HTR-8/SVneo (cell line): ENCODE measurements around the gene PRKCA.
A peak's percentile ranks its signal among the peaks of the same experiment; 100 is the strongest.
"Not testable (repeated sequence)": the region's sequence is repeated elsewhere in the genome, so short reads cannot be mapped to it uniquely, and the experiment has no call there.

Experiments used
- DNase-seq: peaks from one replicate; pipeline ENCODE4 v3.0.0; 2011; ENCODE audit warnings: low spot score, mixed read lengths; ENCODE audit not compliant: insufficient read length
- FAIRE-seq: peaks from 2 replicates; lab custom pipeline; 2011; peaks lifted over from hg19 to GRCh38; lab: Jason Lieb, UNC

PRKCA gene

DNA sequence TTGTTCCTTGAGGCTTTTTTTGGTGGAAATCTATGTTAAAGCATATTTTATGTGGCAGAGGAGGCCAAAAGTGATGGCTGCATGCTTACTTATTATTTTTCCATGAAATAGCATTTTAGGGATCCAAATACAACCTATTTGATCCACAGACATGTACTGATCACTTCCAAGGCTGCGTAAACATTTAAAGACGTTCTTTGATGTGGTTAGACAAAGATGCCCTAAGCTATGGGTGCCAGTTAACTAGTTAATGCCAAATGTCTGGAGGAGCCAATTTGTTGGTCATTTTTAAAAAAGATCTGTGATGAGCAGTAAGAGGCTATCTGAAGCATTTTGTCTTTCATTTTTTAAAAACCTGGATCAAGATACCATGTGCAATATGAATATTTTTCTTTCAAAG, 17.3 kb upstream of the PRKCA start:
- DNase-seq (no peak), FAIRE-seq (no peak)

- no peak for DNase-seq
- peak; percentile 23 for FAIRE-seq
Measured at GRCh38 chr17:66287911-66288310, 14.5 kb upstream of the PRKCA start.

GRCh38 chr17:66290101-66290722, 12.2 kb upstream of the PRKCA start:
- peak; percentile 51 for DNase-seq
- FAIRE-seq, result no peak

DNA sequence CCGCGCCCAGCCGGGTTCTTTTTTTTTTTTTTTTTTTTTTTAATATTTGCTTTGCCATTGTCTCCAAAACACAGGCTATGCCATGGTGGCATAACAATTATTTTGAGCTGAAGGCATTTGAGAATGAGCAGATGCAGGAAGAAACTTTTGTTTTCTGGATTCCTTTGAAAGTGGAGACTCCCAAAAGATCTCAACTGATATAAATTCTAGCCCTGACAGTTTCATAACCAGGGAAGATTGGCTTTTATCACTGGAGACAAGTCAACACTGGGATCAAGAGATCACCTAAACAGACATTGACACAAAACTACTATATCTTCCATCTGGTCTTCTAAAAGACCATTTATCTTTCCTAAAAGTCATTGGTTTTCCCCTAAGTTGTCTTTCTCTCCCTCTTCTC, 10.1 kb upstream of the PRKCA start:
- FAIRE-seq (no peak), DNase-seq (no peak)

GRCh38 chr17:66296289-66296725, 6.1 kb upstream of the PRKCA start:
- DNase-seq (no peak), FAIRE-seq (no peak)

DNA sequence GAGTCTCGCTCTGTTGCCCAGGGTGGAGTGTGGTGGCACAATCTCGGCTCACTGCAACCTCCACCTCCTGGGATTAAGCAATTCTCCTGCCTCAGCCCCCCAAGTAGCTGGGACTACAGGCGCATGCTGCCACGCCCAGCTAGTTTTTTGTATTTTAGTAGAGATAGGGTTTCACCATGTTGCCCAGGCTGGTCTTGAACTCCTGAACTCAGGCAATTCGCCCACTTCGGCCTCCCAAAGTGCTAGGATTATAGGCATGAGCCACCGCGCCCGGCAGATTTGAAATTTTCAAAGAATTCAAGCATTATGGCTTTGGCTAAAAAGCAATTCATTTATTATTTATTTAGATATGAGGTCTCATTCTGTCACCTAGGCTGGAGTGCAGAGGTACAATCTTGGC, 5.0 kb upstream of the PRKCA start:
- not testable (repeated sequence) for DNase-seq, FAIRE-seq

DNA sequence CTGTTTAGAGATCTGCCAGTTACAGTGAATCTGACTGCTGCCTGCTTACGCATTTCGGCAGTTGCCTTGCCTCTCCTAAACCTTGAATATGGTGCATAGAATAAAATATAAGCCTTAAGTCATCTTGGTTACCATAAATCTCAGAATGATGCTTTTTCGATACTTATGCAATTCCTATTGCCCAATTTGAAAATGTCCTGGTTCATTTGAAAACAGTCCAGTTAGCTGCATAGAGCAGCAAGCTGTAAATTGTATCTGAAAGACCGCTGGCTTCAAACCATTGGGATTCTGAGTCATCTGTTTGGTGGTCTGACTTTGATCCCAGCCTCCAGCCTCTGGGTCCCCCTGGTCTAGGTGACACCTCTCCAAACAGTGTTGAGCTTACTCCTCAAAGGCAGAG, 2.7 kb upstream of the PRKCA start:
- FAIRE-seq, result no peak

GRCh38 chr17:66300956-66301355, 1.5 kb upstream of the PRKCA start:
- no peak for FAIRE-seq
- DNase-seq, result no peak

More for the DNA sequence above, 2.7 kb upstream of the PRKCA start:
- no peak for DNase-seq

DNA sequence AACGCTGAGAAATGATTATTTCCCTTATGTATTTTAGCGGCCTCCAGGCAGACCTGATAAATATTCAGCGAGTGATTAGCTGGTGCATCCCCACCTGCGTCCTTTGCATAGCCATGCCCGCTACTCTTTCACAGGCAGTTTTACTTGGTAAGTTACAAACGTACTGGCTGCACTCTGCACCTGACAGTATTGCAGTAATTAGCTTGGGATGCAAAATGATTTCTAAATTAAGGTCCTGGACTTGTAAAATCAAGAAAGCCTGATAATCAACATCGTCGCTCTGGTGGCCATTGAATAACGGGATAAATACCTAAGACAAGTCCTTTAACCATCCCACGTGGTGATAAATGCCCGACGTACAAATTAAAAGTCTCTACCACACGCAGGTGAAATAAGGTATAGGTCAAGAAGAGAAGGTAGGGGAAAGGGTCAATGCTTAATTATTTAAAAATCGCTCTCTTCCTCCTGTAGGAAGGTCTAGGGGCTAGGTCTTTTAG, 998 bp upstream of the PRKCA start:
- FAIRE-seq (no peak), DNase-seq (no peak)

DNA sequence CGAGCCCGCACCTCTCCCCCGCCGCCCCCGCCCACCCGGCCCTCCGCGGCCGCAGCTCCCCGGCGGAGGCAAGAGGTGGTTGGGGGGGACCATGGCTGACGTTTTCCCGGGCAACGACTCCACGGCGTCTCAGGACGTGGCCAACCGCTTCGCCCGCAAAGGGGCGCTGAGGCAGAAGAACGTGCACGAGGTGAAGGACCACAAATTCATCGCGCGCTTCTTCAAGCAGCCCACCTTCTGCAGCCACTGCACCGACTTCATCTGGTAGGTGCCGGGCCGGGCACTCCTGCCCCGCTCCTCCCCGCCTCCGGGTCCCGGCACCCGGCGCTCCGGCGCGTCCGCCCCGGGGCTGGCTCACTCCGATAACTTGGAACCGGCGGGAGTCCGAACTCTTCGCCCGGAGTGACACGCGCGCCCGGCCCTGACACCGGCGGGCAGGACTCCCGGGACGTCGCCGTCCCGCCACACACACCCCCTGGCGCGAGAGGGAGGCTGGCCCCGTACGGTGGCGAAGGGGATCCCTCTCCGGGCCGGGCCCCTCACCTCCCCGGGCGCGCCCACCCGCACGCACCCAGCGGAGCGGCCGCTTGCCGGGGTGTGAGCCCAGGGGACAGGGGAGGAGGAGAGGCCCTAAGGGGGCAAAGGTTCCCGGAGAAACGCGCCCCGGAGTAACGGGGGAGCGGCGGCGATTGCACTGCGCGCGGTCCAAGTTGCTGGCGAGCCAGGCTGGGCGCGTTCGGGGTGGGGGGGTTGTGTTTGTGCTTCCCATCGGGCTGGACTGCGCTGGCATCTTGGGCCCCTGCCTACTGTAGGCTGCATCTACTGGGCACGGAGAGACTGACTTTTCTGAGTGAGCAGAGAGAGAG, 581 bp downstream of the PRKCA start:
- DNase-seq (peak; percentile 53), FAIRE-seq (peak; percentile 36)

GRCh38 chr17:66304304-66305174, 2.1 kb downstream of the PRKCA start:
- DNase-seq (peak; percentile 61), FAIRE-seq (peak; percentile 79)

- no peak for DNase-seq
- peak; percentile 13 for FAIRE-seq
Measured at GRCh38 chr17:66306446-66306845, 4.0 kb downstream of the PRKCA start.

DNA sequence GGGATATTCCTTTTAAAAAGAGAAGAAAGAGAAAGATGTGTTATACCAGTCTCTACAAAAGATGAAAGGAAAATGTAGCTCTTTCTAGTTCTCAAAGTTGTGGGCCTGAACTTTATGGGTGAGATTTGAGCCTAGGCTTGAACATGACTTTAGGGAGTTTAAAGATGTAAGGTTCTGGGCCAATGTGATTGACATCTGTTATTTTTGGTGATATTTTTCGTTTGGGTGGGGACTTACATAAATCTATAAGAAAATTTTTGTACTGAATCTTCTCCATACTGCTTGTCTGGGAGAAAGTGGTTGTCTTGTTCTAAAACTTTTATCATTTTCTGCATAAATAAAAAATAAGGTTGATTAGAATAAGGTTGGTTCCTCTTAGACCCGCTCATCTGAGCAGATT, 4.8 kb downstream of the PRKCA start:
- DNase-seq (no peak), FAIRE-seq (no peak)

GRCh38 chr17:66308856-66309255, 6.4 kb downstream of the PRKCA start:
- DNase-seq, result no peak
- FAIRE-seq, result no peak

DNA sequence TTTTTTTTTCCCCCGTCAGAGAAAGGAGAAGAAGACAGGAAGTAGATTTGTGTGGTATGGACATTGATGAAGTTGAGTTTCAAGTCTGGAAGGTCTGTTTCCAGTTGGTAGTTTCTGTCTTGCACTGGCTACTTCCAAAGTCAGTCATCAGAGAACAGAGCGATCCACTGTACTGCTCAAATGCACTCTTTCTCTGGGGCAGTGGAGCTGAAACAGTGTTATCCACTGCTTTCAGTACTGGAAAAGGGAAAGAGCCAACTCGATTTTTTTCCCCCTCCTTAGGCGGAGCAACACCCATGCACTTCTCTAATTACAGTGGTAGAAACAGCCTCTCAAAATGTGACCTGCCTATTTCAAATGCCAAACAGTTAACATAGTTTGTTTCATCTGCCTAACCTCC, 7.4 kb downstream of the PRKCA start:
- FAIRE-seq (peak; percentile 49), DNase-seq (no peak)

GRCh38 chr17:66310528-66311148, 8.2 kb downstream of the PRKCA start:
- peak; percentile 57 for FAIRE-seq
- no peak for DNase-seq

DNA sequence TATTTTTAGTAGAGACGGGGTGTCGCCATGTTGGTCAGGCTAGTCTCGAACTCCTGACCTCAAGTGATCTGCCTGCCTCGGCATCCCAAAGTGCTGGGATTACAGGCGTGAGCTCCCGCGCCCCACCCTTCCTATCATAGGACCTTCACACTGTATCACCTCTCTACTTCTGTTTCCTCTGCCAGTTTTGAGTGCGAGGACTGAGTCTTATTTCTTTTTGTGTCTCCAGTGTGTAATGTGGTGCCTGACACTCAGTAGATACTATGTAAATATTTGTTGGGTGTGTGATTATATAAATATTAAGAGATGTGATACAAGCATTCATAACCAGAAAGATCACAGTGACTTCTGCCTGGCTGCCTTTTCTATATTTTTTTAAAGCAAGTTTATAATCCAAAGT, 10.5 kb downstream of the PRKCA start:
- no peak for FAIRE-seq
- no peak for DNase-seq

DNA sequence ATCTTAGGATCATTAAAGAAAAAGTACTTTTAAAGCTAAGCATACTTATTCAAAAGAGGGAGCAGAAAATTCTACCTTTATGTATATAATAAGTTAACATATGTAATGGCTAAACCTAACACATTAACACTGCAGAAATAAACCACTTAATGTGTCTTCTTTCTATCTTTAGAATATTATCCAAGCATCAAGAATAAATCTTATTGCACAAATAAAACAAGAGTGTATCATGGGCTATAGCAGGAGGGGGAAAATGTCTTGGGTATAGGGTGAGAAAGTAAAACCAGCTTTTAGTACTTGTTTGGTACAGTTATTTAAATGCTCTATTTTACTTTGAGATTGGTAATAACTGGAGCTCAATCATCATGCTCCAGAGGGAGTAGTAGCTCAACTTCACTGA, 10.9 kb downstream of the PRKCA start:
- DNase-seq (no peak), FAIRE-seq (no peak)

DNA sequence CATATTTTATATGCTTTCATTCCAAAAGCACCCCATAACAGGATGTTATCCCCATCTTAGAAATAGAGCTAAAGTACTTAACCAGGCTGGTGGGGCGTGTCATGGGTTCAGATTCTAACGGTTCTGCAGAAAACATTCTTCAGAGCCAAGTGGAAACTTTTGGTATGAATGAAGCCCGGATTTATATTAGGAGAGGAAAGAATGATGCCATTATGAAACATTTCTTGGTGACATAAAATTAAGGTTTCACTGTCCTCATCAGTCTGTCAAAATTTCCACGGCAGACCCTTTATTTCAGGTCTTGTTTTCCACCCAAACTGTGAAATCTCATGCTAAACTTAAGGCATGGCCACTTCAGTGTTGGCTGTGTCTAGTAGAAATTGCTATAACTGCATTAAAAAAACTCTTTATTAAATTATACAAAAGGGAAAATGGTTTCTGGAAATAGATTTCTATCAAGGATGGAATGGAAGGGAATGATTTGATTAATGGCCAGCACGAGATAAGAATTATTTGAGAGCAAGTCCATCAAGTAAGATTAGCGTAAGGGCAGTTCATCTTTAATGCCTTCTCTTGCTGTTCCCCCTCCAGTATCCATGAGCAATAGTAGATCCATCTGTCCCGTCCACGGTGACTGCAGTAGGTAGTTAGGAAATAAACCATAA, 11.7 kb downstream of the PRKCA start:
- FAIRE-seq (no peak), DNase-seq (no peak)

DNA sequence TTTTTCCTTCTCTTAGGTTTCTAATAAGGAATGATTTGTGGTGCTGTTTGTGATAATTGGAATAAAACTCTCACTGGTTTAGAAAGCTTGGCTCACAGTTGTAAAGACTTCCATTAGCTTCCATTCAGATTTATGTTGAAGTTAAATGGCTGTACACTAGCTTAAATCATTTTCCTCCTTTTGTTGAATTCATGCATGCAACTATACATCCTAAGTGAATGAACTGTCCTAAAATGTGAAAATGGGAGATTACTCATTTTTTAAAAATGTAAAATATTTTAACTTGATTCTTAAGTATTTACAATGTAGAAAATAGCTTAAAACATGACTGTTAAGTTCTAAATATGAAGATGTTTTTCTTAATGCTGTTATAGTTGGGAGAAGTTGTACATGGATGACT, 15.2 kb downstream of the PRKCA start:
- DNase-seq (no peak), FAIRE-seq (no peak)
